Peyer's patch (tissue), 4 donors: ENCODE data around the gene KLHL9. TPM values are rescaled to one million over a fixed set of nuclear protein-coding genes. Genes with fewer than 3 reads are reported as not detected.

Source experiments
- DNase-seq, 3 donors: peaks; one replicate each; pipeline ENCODE4 v3.0.0-alpha.2; 2017 to 2019
- H3K27ac ChIP-seq, 4 donors: fragments of 200-600 bp; sonication (generic); one replicate each; pipeline ENCODE4 v1.5.1; 2016 to 2019
- H3K27me3 ChIP-seq, 2 donors: fragments of 200-600 bp; sonication (generic); one replicate each; pipeline ENCODE4 v1.5.1; 2019
- H3K36me3 ChIP-seq, 3 donors: fragments of 200-600 bp; sonication (generic); one replicate each; pipeline ENCODE4 v1.5.1; 2016 to 2019
- H3K4me1 ChIP-seq, 4 donors: fragments of 200-600 bp; sonication (generic); one replicate each; pipeline ENCODE4 v1.5.1; 2016 to 2019
- H3K4me3 ChIP-seq, 4 donors: fragments of 200-600 bp; sonication (generic); 1 replicate in 3 of 4; 2 replicates in 1 of 4; pipeline ENCODE4 v1.5.1; 2016 to 2019; ENCODE audit warnings: mild to moderate bottlenecking in 1 of 4
- H3K9me3 ChIP-seq, 4 donors: fragments of 200-600 bp; sonication (generic); one replicate each; pipeline ENCODE4 v1.5.1; 2016 to 2019; ENCODE audit warnings: mild to moderate bottlenecking in 1 of 4
- CTCF ChIP-seq, 6 experiments: fragments of 450-650 bp in 4 of 6; fragments of 200-600 bp in 2 of 6; sonication (generic) in 1 of 6; IDR thresholded peaks; one replicate each; pipeline ENCODE4 v1.5.1; 2017 to 2019; ENCODE audit warnings: antibody characterized with exemption in 6 of 6, mild to moderate bottlenecking in 3 of 6, moderate library complexity in 1 of 6
- POLR2A ChIP-seq, 2 donors: fragments of 450-650 bp; IDR thresholded peaks; one replicate each; pipeline ENCODE4 v1.5.1; 2017; ENCODE audit warnings: antibody characterized with exemption in 2 of 2, mild to moderate bottlenecking in 2 of 2, moderate library complexity in 2 of 2
- total RNA-seq, 4 donors: library from RNA; depleted of rRNA; stranded (reverse); fragments of >200 nt; gene quantifications; one replicate each; pipeline ENCODE4 v1.1.0, GENCODE V29; 2016

KLHL9 gene
- total RNA-seq, 4 donors from 2014 or later, result 16.3 to 23.1 (median 18.5) TPM

- no peak overlapping the region for H3K27ac ChIP-seq
- TF ChIP-seq POLR2A (IDR thresholded peaks at IDR 0.05) (no peak), CTCF (IDR thresholded peaks at IDR 0.05) (no peak)
- H3K9me3 ChIP-seq, result no peaks in the 10 kb centered on the region
These were observed 27.1 kb upstream of the KLHL9 start for GRCh38 chr9:21362287-21362686.

GRCh38 chr9:21357479-21358460 is 22.6 kb upstream of the KLHL9 start:
- H3K4me3 ChIP-seq, result no peak overlapping the region
- DNase-seq, result no peak
- H3K27me3 ChIP-seq, result no peaks in the 10 kb centered on the region
- no peaks in the 10 kb centered on the region for H3K36me3 ChIP-seq
- H3K27ac ChIP-seq, result no peak overlapping the region
- no peaks in the 10 kb centered on the region for H3K4me1 ChIP-seq
- no peak for TF ChIP-seq CTCF (IDR thresholded peaks at IDR 0.05)
- TF ChIP-seq POLR2A (IDR thresholded peaks at IDR 0.05), result no peak
- H3K9me3 ChIP-seq, result no peaks in the 10 kb centered on the region

More at GRCh38 chr9:21362287-21362686, 27.1 kb upstream of the KLHL9 start:
- Histone ChIP-seq H3K27me3 (no peaks in the 10 kb centered on the region), H3K4me1 (no peaks in the 10 kb centered on the region), H3K4me3 (no peak overlapping the region), H3K36me3 (no peaks in the 10 kb centered on the region)
- no peak for DNase-seq

GRCh38 chr9:21350787-21351186 is 15.6 kb upstream of the KLHL9 start, which contains the start of gene IFNA6:
Gene IFNA6, minus strand, starts transcription at chr9:21350887. Its CDS starts 0 bp downstream, at chr9:21350887.
- no peak for DNase-seq
- Histone ChIP-seq H3K36me3 (no peaks in the 10 kb centered on the region), H3K4me3 (no peak within 1 kb of the TSS), H3K9me3 (no peaks in the 10 kb centered on the region), H3K27ac (no peak within 1 kb of the TSS), H3K4me1 (no peaks in the 10 kb centered on the region), H3K27me3 (no peaks in the 10 kb centered on the region)
- no peak for TF ChIP-seq CTCF (IDR thresholded peaks at IDR 0.05)
- no peak for TF ChIP-seq POLR2A (IDR thresholded peaks at IDR 0.05)

GRCh38 chr9:21348430-21348970 is 13.3 kb upstream of the KLHL9 start:
- no peaks in the 10 kb centered on the region for H3K4me1 ChIP-seq
- no peak for TF ChIP-seq CTCF (IDR thresholded peaks at IDR 0.05)
- no peak for TF ChIP-seq POLR2A (IDR thresholded peaks at IDR 0.05)
- no peak for DNase-seq
- H3K27ac ChIP-seq, result no peak overlapping the region
- no peaks in the 10 kb centered on the region for H3K36me3 ChIP-seq
- no peaks in the 10 kb centered on the region for H3K9me3 ChIP-seq
- no peaks in the 10 kb centered on the region for H3K27me3 ChIP-seq
- no peak overlapping the region for H3K4me3 ChIP-seq

- no peak for TF ChIP-seq CTCF (IDR thresholded peaks at IDR 0.05)
- no peak for TF ChIP-seq POLR2A (IDR thresholded peaks at IDR 0.05)
- Histone ChIP-seq H3K9me3 (no peaks in the 10 kb centered on the region), H3K27me3 (no peaks in the 10 kb centered on the region), H3K27ac (no peak overlapping the region), H3K4me1 (no peaks in the 10 kb centered on the region), H3K4me3 (no peak overlapping the region), H3K36me3 (no peaks in the 10 kb centered on the region)
- DNase-seq, result no peak
These were observed 5.5 kb upstream of the KLHL9 start for GRCh38 chr9:21340735-21341134.
